NCI-H748 (cell line): ENCODE data around the gene TRIM39.

ENCODE experiments used
- DNase-seq: peaks from one replicate; lab custom pipeline; 2025; ENCODE audit not compliant: unreplicated experiment; lab: John Stamatoyannopoulos, UW

Gene TRIM39

DNA sequence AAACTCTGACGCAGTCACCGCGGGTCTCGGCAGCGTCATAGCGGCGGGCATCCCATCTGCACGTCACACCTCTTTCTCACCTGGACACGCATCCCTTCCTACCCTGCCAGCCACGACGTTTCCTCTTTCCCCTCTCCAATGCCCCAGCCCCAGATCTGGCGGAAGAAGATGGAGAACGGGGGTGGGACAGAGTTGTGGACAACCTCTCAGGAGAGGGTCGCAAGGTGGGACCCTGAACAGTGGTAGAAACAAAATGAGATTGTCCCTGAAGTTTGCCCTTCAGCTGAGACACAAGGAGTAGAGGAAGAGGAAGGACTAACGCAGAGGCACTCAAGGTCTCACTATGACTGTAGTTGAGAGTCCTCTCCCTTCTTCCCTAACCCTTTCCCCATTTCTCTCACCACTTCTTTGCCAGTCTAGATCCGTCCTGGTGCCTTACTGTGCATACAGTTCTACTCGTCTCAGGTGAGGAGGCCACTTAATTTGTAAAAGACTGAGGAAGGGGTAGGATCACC lies 562 bp downstream of the TRIM39 start:
- no peak for DNase-seq

DNA sequence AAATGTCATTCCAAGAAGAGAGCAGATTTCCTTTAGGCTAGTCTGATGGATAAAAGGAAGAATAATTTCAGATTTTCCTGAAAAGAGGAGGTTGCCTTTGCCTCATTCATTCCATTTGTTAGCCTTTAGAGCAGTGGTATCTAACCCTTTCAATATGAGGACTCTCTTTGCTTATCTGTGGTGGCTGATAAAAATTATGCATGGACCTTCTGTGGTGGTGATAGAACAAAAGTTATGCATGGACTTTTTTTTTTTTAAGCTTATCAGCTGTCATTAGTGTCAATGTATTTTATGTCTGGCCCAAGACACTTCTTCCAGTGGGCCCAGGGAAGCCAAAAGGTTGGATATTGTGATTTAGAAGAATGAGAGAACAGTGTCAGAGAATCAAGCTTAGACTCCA lies 1.7 kb downstream of the TRIM39 start:
- DNase-seq = no peak

DNA sequence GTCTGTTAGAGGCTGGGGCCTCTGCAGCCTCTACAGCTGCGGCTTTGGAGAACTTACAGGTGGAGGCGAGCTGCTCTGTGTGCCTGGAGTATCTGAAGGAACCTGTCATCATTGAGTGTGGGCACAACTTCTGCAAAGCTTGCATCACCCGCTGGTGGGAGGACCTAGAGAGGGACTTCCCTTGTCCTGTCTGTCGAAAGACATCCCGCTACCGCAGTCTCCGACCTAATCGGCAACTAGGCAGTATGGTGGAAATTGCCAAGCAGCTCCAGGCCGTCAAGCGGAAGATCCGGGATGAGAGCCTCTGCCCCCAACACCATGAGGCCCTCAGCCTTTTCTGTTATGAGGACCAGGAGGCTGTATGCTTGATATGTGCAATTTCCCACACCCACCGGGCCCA lies 2.6 kb downstream of the TRIM39 start:
- no peak for DNase-seq

DNA sequence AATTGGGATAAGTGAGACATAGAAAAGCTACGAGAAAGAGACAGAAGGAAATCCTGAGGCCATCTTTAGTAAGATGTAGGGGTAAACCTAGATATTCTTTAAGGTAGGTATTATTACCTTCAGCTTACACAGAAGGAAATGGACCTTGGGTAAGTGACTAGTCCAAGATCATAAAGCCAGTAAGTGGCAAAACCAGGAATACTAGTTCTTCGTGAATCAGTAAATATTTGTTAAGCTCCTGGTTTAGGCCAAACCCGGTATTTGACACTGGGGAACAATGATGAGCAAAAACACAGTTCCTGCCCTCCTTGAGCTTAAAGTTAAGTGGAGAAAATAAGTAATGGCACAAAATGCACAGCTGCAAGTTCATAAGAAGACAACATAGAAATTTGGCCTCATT lies 5.3 kb downstream of the TRIM39 start:
- DNase-seq = no peak

DNA sequence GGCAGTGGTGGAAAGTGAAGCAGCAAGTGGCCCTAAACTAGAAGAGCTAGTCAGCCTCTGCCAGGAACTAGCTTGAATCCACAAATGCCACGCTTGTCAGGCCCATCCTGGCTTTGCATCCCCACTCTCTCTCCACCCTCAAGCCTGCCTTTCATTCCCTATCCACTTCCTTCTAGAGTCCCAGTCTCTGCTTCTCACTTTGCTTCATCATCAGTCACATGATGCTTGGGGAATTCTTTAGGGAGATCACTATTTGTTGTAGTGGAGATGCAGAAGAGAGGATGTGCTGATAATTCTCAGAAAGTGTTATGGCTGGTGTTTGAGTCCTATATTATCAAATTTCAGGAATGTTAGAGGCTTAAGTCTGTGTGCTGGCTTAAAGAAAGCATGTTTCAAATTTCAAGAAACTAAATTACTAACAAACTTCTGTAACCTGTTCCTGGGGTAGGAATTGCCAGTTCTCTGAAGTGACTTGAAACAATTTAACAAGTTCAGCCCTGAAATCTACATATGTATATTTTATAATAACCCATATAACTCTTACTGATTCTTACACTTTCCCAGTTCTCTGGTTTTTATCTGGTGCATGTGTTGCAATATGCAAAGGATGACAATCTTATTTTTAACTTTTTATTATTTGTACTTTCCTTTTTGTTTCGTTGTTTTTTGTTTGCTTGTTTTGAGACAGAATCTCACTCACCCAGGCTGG lies 7.5 kb downstream of the TRIM39 start:
- DNase-seq = no peak

DNA sequence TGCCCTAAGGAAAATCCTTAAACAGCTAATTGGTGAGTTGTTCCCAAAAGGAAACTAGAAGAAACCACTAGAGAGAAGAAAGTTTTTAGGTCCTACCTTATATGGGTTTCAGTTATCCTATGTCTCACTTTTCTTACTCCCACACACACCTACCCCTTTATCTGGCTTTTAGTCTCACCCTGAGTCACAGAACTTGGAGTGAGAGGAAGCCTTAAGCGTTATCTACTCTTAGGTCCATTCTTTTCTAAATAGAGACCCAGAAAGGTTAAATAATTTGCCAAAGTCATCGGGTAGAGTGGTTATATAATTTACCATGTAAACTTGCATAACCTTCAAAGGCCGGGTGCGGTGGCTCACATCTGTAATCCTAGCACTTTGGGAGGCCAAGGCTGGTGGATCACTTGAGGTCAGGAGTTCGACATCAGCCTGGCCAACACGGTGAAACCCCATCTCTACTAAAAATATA lies 13.9 kb downstream of the TRIM39 start:
- no peak for DNase-seq

DNA sequence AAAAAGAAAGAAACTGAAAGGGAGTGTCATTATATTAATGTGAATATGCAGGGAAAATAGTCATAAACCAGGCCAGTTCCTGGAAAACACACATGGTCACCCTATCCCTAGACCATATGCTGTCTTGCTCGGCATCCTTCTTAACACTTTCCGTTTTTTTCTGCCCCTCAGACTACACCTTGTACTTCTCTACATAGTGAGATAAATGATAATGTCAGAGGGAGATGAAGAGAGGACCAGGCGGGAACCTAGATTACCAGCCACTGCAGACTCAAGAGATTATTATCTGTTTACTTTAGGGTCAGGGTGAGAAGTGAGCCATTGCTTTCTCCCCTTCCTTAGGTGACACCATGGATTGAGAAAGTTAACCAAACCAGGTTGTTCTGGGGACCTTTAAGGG lies 14.5 kb downstream of the TRIM39 start:
- DNase-seq = no peak

DNA sequence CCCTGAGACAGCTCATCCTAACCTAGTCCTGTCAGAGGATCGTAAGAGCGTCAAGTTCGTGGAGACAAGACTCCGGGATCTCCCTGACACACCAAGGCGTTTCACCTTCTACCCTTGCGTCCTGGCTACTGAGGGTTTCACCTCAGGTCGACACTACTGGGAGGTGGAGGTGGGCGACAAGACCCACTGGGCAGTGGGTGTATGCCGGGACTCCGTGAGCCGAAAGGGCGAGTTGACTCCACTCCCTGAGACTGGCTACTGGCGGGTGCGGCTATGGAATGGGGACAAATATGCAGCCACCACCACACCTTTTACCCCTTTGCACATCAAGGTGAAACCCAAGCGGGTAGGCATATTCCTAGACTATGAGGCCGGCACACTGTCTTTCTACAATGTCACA lies 15.0 kb downstream of the TRIM39 start:
- DNase-seq = no peak

DNA sequence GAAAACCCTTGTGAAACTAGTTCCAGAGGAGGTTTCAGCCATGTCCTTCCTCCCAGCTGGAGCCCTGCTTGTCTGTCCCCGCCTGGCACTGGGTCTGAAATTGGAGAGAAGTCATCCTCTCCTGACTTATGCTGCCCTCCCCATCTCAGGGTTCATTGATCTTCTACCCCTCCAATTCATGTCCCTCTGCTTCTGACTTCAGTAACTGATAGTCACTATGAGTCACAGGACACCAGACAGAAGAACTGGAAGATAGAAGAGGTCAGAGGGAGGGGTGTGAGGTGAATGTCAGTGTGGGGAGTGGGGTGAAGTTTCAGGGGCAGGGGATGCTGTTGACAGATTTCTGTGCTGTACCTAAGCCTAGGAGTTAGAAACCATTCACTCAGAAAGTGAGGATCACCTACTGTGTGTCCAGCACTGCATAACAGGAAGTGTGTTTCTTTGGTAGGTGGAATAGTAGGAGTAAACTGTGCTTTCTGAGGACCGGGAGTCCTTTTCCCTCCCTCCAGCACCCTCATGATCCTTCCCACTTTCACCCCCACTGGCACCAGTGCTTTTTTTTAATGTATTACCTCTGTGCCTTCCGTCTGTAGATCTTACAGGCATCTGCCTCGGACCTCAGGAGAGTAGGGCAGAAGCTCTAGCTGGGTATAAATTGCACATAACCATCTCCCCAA lies 17.6 kb downstream of the TRIM39 start:
- DNase-seq = no peak

DNA sequence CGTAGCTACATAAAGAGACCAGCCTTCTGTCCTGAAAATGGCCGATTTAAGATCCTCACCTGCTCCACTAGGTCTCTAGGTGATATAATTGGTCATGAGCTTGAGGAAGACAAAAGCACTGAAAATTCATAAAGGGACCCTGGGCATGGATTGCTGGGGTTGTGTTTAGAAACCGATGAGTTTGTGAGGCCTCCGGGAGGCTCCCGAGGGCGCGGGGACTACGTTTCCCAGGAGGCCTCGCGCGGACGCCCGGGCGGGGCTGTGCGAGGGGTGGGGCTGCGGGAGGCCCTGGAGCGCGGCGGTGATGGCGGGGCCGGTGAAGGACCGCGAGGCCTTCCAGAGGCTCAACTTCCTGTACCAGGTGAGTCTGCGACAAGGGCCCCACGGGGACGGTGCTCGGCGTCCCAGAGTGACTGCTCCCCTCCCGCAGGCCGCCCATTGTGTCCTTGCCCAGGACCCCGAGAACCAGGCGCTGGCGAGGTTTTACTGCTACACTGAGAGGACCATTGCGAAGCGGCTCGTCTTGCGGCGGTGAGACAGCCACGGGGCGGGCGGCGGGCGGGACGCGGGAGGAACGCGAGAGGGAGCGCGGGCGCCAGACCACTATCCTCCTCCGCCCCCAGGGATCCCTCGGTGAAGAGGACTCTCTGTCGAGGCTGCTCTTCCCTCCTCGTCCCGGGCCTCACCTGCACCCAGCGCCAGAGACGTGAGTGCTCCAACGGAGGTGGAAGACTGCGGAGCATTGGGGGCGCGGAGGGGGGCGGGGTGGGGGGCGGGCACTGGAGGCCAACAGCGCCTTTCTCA lies 18.3 kb downstream of the TRIM39 start, which contains the start of gene RPP21:
Gene RPP21 (plus strand): TSS at position 289 of the 804 bp plus-strand sequence. CDS start 16 bp downstream, at position 305.
- peak; percentile 90 for DNase-seq

DNA sequence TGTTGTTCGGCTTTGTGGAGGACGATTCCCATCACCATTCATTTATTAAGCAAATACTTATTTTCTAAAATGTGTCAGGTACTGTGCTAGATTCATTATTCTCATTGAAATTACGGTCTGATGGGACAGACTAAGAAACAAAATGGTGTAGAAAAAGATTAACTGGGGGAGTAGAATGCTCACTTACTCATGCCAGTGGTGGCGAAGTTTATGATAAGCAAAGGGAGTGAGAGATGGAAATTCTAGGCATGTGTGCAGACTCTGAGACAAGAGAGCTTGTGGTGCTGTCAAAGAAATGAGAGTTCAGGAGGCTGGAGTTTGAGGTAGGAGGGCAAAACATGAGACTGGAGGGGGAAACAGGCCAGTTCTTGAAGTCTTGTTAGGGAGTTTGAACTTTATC lies 19.1 kb downstream of the TRIM39 start:
- no peak for DNase-seq

DNA sequence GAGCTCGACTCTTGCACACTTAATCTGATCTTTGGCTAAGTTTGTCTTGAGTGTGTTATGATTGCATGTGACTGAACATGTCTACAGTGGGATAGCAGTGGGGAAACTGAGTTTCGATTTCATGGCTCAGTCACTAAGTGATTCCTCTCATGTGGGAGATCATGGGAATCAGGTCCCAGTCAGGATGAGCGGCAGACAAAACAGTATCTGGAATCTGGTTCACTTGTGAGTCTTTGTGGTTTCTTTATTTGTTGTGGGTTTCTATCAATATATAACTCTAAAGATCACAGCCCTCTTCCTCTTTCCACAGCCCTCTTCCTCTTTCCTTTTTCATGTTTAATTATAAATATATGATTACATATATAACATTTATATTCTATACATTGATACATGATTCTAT lies 22.2 kb downstream of the TRIM39 start:
- DNase-seq = no peak

DNA sequence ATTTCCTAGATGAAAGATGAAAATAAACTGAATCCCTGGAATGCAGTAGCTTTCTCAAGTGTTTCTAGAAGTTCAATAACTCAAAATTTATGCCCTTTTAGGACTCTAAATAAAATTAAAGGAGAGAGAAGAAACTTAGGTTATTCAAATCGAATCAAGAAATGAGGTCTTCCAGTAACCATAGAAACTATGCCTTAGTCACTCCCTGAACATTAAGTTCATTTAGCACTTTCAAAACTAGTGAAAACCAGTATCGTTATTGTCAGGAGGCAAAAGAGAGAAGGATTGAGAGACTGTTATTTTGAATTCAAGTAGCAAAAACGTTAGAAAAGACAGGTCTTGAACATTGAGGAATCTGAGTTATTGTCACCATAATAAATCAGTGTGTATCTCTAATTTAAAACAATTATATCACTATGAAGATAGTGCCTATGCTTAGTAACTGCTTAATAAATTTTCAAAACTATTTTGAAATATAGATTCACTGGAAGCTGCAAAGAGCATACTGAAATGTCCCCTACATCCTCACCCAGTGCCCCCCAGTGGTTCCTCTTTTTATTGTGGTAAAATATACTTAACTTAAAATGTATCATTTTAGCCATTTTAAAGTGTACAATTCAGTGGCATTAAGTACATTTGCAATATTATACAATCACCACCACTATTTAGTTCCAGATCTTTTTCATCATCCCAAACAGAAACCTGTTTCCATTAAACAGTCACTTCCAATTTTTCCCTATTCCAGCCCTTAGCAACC lies 22.9 kb downstream of the TRIM39 start:
- DNase-seq = no peak

DNA sequence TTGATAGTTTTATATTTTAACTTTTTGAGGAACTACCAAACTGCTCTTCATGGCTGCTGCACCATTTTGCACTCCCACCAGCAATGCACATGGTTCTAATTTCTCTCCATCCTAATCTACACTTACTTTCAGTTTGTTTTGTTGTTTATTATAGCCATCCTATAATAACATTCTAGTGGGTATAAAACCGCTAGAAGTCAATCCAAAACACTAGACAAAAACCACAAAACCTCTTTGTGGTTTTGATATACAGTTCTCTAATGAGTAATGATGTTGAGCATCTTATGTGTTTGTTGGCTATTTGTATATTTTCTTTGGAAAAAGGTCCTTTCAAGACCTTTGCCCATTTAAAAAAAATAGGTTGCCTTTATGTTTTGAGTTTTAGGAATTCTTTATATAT lies 23.8 kb downstream of the TRIM39 start:
- no peak for DNase-seq

DNA sequence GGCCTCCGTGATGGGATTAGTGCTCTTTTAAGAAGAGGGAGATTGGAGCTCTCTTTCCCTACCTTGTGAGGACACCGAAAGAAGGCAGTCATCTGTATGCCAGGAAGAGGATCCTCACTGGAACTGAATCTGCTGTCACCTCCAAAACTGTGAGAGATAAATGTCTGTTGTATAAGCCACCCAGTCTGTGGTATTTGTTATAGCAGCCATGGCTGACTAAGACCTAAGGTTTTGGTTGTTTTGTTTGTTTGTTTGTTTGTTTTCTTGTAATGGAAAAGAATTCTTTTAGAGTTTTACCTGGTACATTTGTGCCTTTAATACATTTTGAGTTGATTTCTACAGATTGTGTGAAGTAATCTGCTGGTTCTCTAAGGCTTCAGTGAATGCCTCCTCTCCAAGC lies 25.8 kb downstream of the TRIM39 start:
- DNase-seq = no peak

DNA sequence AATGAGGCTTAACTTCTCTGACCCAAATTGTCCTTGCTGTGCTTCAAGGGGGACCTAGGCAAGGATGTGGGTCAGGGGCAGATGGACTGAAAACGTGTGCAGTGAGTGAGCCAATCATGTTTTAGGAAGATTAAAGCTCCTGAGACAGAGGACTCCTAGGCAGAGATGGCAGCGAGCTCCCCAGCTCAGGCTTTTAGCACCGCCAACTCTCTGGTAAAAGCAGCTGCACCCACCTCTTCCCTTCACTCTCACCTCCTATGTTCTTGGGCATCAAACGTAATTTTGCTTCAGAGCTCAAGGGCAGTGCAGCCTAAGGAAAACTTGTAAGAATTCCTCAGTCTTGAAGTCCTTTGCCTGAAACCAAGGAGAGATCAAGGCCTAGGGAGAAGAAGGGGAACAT lies 28.6 kb downstream of the TRIM39 start:
- no peak for DNase-seq

DNA sequence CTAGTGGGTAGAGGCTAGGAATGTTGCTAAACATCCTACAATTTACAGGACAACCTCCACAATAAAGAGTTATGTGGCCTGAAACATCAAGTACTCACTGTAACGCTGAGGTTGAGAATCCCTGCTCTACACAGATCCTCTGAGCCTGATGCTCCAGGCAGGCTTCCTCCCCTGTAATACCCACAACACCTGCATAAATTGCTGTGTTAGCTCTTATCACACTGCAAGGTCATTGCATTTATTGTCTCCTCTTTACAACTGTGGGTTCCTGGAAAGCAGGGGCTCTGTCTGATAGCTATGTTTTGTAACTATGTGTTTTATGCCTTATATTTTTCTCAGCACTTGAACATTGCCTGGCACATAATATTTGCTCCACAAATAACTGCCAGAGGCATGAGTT lies 29.8 kb downstream of the TRIM39 start:
- DNase-seq = no peak

DNA sequence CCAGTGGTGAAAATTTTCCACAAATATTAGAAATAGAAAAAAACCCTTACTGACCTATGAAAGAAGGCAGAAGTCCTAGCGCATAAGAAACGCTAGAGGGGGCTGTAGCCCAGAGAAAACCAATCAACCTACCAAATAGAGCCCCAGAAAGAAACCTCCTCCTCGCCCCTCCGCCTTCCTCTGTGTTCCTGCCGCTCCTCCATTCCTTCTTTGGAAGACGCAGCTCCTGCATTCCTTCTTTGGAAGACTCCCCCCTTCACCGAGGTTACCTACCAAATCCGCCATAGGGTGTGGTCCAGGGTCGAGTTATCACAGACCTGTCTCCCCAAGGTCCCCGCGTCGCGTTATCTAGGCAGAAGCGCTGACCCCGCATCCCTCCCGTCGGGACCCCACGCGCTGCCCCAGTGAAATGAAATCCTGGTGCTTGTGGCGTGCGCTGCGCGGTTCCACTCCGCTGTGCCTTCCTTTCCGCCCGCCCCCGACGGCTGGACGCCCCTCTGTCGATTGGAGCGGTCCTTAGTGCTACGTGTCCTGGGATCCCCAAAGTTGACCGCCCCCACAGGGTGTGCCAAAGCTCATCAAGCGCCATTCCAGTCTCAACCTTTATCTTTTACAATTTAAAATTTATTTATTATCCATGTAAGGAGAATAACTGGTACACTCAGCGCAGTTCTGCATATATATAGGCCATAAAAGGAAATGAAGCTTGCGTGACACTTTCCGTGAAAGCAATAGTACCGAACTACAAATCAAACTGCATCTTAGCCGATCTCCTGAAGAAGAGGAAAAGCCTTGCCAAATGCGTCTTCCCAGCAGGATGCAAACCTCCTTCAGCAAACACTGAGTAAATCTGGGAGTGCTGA lies 31.2 kb downstream of the TRIM39 start:
- DNase-seq = peak; percentile 76

DNA sequence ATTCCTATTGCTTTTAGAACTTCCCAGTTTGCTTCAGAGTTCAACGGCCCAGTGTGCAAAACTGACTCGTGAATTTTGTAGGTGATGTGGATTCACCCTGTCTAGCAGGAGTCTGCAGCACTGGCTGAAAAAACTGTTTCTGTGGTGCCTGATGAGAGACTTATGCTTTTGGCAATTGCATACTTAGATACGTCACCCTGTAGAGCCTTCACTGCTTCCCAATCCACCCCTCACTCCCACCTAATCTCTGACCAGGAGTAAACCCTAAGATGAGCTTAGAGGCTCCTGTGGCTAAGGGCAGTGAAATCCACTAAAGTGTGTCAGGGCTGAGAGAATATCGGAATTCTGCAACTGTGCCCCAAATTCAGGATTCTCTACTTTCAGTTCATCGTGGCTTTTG lies 32.5 kb downstream of the TRIM39 start:
- DNase-seq = no peak

DNA sequence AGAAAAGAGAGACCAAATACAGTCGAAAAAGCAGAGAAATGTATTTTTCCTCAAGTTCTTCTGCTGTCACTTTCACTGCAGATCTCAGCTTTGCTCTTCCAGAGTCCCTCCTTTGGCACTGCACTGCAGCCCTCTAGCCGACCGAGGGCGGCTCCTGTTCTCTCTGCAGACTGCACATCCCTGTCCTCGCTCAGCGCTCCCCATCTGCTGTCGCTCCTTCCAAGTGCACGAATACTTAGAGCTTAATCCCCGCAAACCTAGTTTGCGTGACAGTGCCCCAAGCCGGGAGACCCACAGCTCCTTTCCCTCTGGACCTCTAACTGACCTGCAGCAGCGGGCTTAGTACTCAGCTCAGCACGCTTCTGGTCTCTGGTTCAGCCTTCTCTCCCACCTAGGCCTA lies 33.4 kb downstream of the TRIM39 start:
- no peak for DNase-seq
